Aorta (tissue), 5 donors: ENCODE data around the gene CALHM1. TPM values are rescaled to one million over a fixed set of nuclear protein-coding genes. Genes with fewer than 3 reads are reported as not detected.

ENCODE experiments used
- ATAC-seq: fragments of 200-7000 bp; cut with Tn5 transposase; one replicate; pipeline ENCODE4 v1.9.1; 2022; ENCODE audit warnings: moderate library complexity; ENCODE audit not compliant: low FRiP score
- DNase-seq, 2 donors: peaks; one replicate each; pipeline ENCODE4 v3.0.0-alpha.2; 2020
- H3K27ac ChIP-seq, 2 donors: one replicate each; pipeline ENCODE4 v1.5.1; 2013; ENCODE audit warnings: low read length in 2 of 2, mild to moderate bottlenecking in 2 of 2, moderate library complexity in 2 of 2, control low read depth in 1 of 2, inconsistent platforms in 1 of 2, low read depth in 1 of 2
- H3K27me3 ChIP-seq, 2 donors: one replicate each; pipeline ENCODE4 v1.6.1; 2013; ENCODE audit warnings: control low read depth in 1 of 2, low read length in 1 of 2, mild to moderate bottlenecking in 1 of 2, moderate library complexity in 1 of 2; ENCODE audit not compliant: insufficient read depth in 2 of 2, control insufficient read depth in 1 of 2
- H3K36me3 ChIP-seq, 2 donors: one replicate each; pipeline ENCODE4 v1.6.1; 2013; ENCODE audit warnings: control low read depth in 1 of 2, low read length in 1 of 2, mild to moderate bottlenecking in 1 of 2; ENCODE audit not compliant: insufficient read depth in 2 of 2, control insufficient read depth in 1 of 2
- H3K4me1 ChIP-seq, 2 donors: one replicate each; pipeline ENCODE4 v1.6.1; 2013; ENCODE audit warnings: low read length in 2 of 2, control low read depth in 1 of 2, mild to moderate bottlenecking in 1 of 2, moderate library complexity in 1 of 2; ENCODE audit not compliant: insufficient read depth in 2 of 2, control insufficient read depth in 1 of 2
- H3K4me3 ChIP-seq, 2 donors: one replicate each; pipeline ENCODE4 v1.5.1; 2013; ENCODE audit warnings: low read length in 2 of 2, control low read depth in 1 of 2, mild to moderate bottlenecking in 1 of 2
- H3K9me3 ChIP-seq: one replicate; pipeline ENCODE4 v1.6.1; 2013; ENCODE audit warnings: mild to moderate bottlenecking, low read length; ENCODE audit not compliant: control insufficient read depth
- WGBS, 2 donors: extraction: QIAGEN DNeasy Blood & Tissue Kit; methylation state at CpG; one replicate each; pipeline ENCODE4 v1.1.7; 2013; 5-methylcytosine and 5-hydroxymethylcytosine counted together
- intact Hi-C, 2 donors: fragments of 100-400 bp; cut with DNase I; formaldehyde crosslinking; loops; one replicate each; pipeline versions ENCODE4 v1.14.2 to v1.15.0; 2022
- polyA plus RNA-seq, 2 donors: library from polyadenylated mRNA; stranded (reverse); fragments of 200-250 nt; gene quantifications; one replicate each; pipeline ENCODE4 v1.2.3, GENCODE V29; 2013
- total RNA-seq, 2 donors: library from RNA; stranded (reverse); fragmentation: NEBNext Ultra II Directional; extraction: Animal tissue kit (Norgen Biotek cat#: 25700); gene quantifications; one replicate each; pipeline ENCODE4 v1.2.1, GENCODE V29; 2021
- donor health status: healthy with polysubstance abuse.
- donor health status: Bipolar disorder and iron deficiency.
- donor health status: DM: no; HTN: no; CAD: no.
- donor health status: DM: no; HTN: no; CAD: no.
- donor health status: DM: yes; HTN: yes; CAD: no.

CALHM1 gene
- total and polyA plus RNA-seq, 4 donors, result not detected

- 92 to 93% methylated on average over 4 of the region's 4 CpGs for WGBS, 2 donors
- DNase-seq (no peak), ATAC-seq (no peak)
- H3K4me3 ChIP-seq, result no peak overlapping the region
- H3K27ac ChIP-seq, result no peak overlapping the region
- no peaks in the 10 kb centered on the region for H3K9me3 ChIP-seq
- H3K4me1 ChIP-seq, result no peaks in the 10 kb centered on the region
- H3K36me3 ChIP-seq, result no peaks in the 10 kb centered on the region
- intact Hi-C loops, result no loop called here
- H3K27me3 ChIP-seq, result no peaks in the 10 kb centered on the region
Observed at GRCh38 chr10:103454026-103454425, 4.7 kb downstream of the CALHM1 start.

GRCh38 chr10:103452506-103453230 lies 6.0 kb downstream of the CALHM1 start:
- Histone ChIP-seq H3K36me3 (no peaks in the 10 kb centered on the region), H3K4me1 (no peaks in the 10 kb centered on the region), H3K4me3 (peak overlapping the region in 1 of 2 donors; percentile 83), H3K27me3 (no peaks in the 10 kb centered on the region), H3K9me3 (no peaks in the 10 kb centered on the region), H3K27ac (peak overlapping the region in 1 of 2 donors; percentile 72)
- WGBS, 2 donors, result 25 to 27% methylated on average over 27 of the region's 27 CpGs
- no peak for DNase-seq
- ATAC-seq, result no peak
- intact Hi-C loops, result no loop called here

GRCh38 chr10:103451831-103452505 lies 6.7 kb downstream of the CALHM1 start, which contains the start of gene CALHM2:
Gene CALHM2, minus strand, starts transcription at chr10:103452370. Its CDS starts 2,429 bp downstream, at chr10:103449941.
- Histone ChIP-seq H3K27me3 (no peaks in the 10 kb centered on the region), H3K27ac (peak within 1 kb of the TSS; percentile 20 to 72), H3K4me1 (no peaks in the 10 kb centered on the region), H3K4me3 (peak within 1 kb of the TSS; percentile 83 to 86), H3K9me3 (no peaks in the 10 kb centered on the region), H3K36me3 (peaks cover 0 to 3% of the 10 kb centered on the region in 2 donors)
- intact Hi-C loops, result no loop called here
- ATAC-seq, result peak; percentile 84
- 0 to 1% methylated on average over 28 to 32 of the region's 32 CpGs for WGBS, 2 donors
- DNase-seq, result peak; percentile 84 to 91

GRCh38 chr10:103451091-103451813 lies 7.4 kb downstream of the CALHM1 start:
- peaks cover 0 to 5% of the 10 kb centered on the region in 2 donors for H3K4me1 ChIP-seq
- peak; percentile 89 to 92 for DNase-seq
- peak overlapping the region; percentile 32 to 72 for H3K27ac ChIP-seq
- no peaks in the 10 kb centered on the region for H3K27me3 ChIP-seq
- intact Hi-C loops, result no loop called here
- H3K9me3 ChIP-seq, result no peaks in the 10 kb centered on the region
- peaks cover 0 to 3% of the 10 kb centered on the region in 2 donors for H3K36me3 ChIP-seq
- H3K4me3 ChIP-seq, result peak overlapping the region; percentile 83 to 86
- peak; percentile 77 for ATAC-seq
- WGBS, 2 donors, result 0 to 1% methylated on average over 14 of the region's 14 CpGs

- no peak for DNase-seq
- H3K4me1 ChIP-seq, result peaks cover 2 to 5% of the 10 kb centered on the region in 2 donors
Observed at GRCh38 chr10:103450201-103450695, 8.5 kb downstream of the CALHM1 start.

GRCh38 chr10:103449208-103450144 lies 9.2 kb downstream of the CALHM1 start:
- Histone ChIP-seq H3K36me3 (peaks cover 0 to 3% of the 10 kb centered on the region in 2 donors), H3K27ac (no peak overlapping the region), H3K4me1 (peaks cover 2 to 5% of the 10 kb centered on the region in 2 donors), H3K9me3 (no peaks in the 10 kb centered on the region), H3K4me3 (no peak overlapping the region), H3K27me3 (no peaks in the 10 kb centered on the region)
- WGBS, 2 donors, result 82 to 86% methylated on average over 34 of the region's 34 CpGs
- intact Hi-C loops, result no loop called here
- DNase-seq (peak in 1 of 2 donors; percentile 40), ATAC-seq (no peak)

More at GRCh38 chr10:103450201-103450695, 8.5 kb downstream of the CALHM1 start:
- ATAC-seq, result no peak
- 61 to 68% methylated on average over 12 of the region's 12 CpGs for WGBS, 2 donors
- Histone ChIP-seq H3K9me3 (no peaks in the 10 kb centered on the region), H3K36me3 (peaks cover 0 to 3% of the 10 kb centered on the region in 2 donors), H3K27ac (peak overlapping the region in 1 of 2 donors; percentile 70), H3K4me3 (peak overlapping the region; percentile 83 to 86), H3K27me3 (no peaks in the 10 kb centered on the region)
- intact Hi-C loops, result no loop called here

GRCh38 chr10:103448746-103449145 lies 10.0 kb downstream of the CALHM1 start:
- H3K4me3 ChIP-seq, result no peak overlapping the region
- DNase-seq, result peak; percentile 81 to 86
- 0 to 3% methylated on average over 1 of the region's 1 CpG for WGBS, 2 donors

More at GRCh38 chr10:103448746-103449145, 10.0 kb downstream of the CALHM1 start:
- ATAC-seq, result no peak
- intact Hi-C loops, result no loop called here
- H3K27me3 ChIP-seq, result no peaks in the 10 kb centered on the region
- H3K36me3 ChIP-seq, result peaks cover 0 to 3% of the 10 kb centered on the region in 2 donors
- H3K4me1 ChIP-seq, result peaks cover 2 to 5% of the 10 kb centered on the region in 2 donors
- H3K27ac ChIP-seq, result peak overlapping the region in 1 of 2 donors; percentile 17
- no peaks in the 10 kb centered on the region for H3K9me3 ChIP-seq
